Measurements from ENCODE around the gene C16orf96. TPM values are rescaled to one million over a fixed set of nuclear protein-coding genes. Genes with fewer than 3 reads are reported as not detected.

C16orf96 gene
- total and polyA plus RNA-seq, 7 donors: 0.04 to 0.32 (median 0.06) TPM; not detected in 3

- DNase-seq (no peak), ATAC-seq (no peak)
- no peak for TF ChIP-seq CTCF (IDR thresholded peaks at IDR 0.05)
- no peak overlapping the region for H3K27ac ChIP-seq
- H3K4me3 ChIP-seq: no peak overlapping the region
- no peaks in the 10 kb centered on the region for H3K4me1 ChIP-seq
- intact Hi-C loops (cut with DNase I): no loop called here
- 80 to 81% (median 80%) methylated on average over 13 of the region's 13 CpGs for WGBS, 3 donors
- no peaks in the 10 kb centered on the region for H3K9me3 ChIP-seq
- no peaks in the 10 kb centered on the region for H3K36me3 ChIP-seq (ENCODE audit: insufficient read depth in 1 of 2, low read depth in 1 of 2)
- H3K27me3 ChIP-seq (ENCODE audit: insufficient read depth in 3 of 3, low read length in 2 of 3): peaks cover 0 to 2% (median 0%) of the 10 kb centered on the region in 3 donors
Observed at GRCh38 chr16:4578961-4579530, 22.9 kb downstream of the C16orf96 start.

- no peaks in the 10 kb centered on the region for H3K4me1 ChIP-seq
- H3K27ac ChIP-seq: no peak overlapping the region
- TF ChIP-seq CTCF (IDR thresholded peaks at IDR 0.05): no peak
- WGBS, 3 donors: 59 to 66% (median 62%) methylated on average over 6 of the region's 6 CpGs
- H3K4me3 ChIP-seq: no peak overlapping the region
- DNase-seq: no peak
- no peaks in the 10 kb centered on the region for H3K9me3 ChIP-seq
- ATAC-seq: no peak
- no peaks in the 10 kb centered on the region for H3K36me3 ChIP-seq (ENCODE audit: insufficient read depth in 1 of 2, low read depth in 1 of 2)
- peaks cover 0 to 2% (median 0%) of the 10 kb centered on the region in 3 donors for H3K27me3 ChIP-seq (ENCODE audit: insufficient read depth in 3 of 3, low read length in 2 of 3)
- intact Hi-C loops (cut with DNase I): no loop called here
Observed at GRCh38 chr16:4580250-4580649, 24.1 kb downstream of the C16orf96 start.

GRCh38 chr16:4583906-4584305, 27.8 kb downstream of the C16orf96 start:
- no peaks in the 10 kb centered on the region for H3K9me3 ChIP-seq
- no peaks in the 10 kb centered on the region for H3K36me3 ChIP-seq (ENCODE audit: insufficient read depth in 1 of 2, low read depth in 1 of 2)
- H3K4me3 ChIP-seq: no peak overlapping the region
- H3K27ac ChIP-seq: no peak overlapping the region
- no peak for TF ChIP-seq CTCF (IDR thresholded peaks at IDR 0.05)
- H3K4me1 ChIP-seq: no peaks in the 10 kb centered on the region
- ATAC-seq: no peak
- DNase-seq: no peak
- intact Hi-C loops (cut with DNase I): no loop called here
- 80 to 90% (median 85%) methylated on average over 4 of the region's 4 CpGs for WGBS, 3 donors
- H3K27me3 ChIP-seq (ENCODE audit: insufficient read depth in 3 of 3, low read length in 2 of 3): peaks cover 0 to 2% (median 0%) of the 10 kb centered on the region in 3 donors

- intact Hi-C loops (cut with DNase I): no loop called here
- Histone ChIP-seq H3K27ac (no peak overlapping the region), H3K9me3 (no peaks in the 10 kb centered on the region), H3K4me1 (no peaks in the 10 kb centered on the region), H3K27me3 (ENCODE audit: insufficient read depth in 3 of 3, low read length in 2 of 3) (no peaks in the 10 kb centered on the region), H3K4me3 (no peak overlapping the region), H3K36me3 (ENCODE audit: insufficient read depth in 1 of 2, low read depth in 1 of 2) (no peaks in the 10 kb centered on the region)
- TF ChIP-seq CTCF (IDR thresholded peaks at IDR 0.05): no peak
- DNase-seq (no peak), ATAC-seq (no peak)
- WGBS, 3 donors: 25 to 29% (median 28%) methylated on average over 7 of the region's 7 CpGs
Observed at GRCh38 chr16:4586291-4586690, 30.2 kb downstream of the C16orf96 start.

- no peak for ATAC-seq
Observed at GRCh38 chr16:4588386-4588785, 32.2 kb downstream of the C16orf96 start.

More at GRCh38 chr16:4588386-4588785, 32.2 kb downstream of the C16orf96 start:
- Histone ChIP-seq H3K36me3 (ENCODE audit: insufficient read depth in 1 of 2, low read depth in 1 of 2) (no peaks in the 10 kb centered on the region), H3K27ac (no peak overlapping the region), H3K4me3 (no peak overlapping the region), H3K4me1 (no peaks in the 10 kb centered on the region), H3K27me3 (ENCODE audit: insufficient read depth in 3 of 3, low read length in 2 of 3) (no peaks in the 10 kb centered on the region), H3K9me3 (no peaks in the 10 kb centered on the region)
- WGBS, 3 donors: 78 to 88% (median 86%) methylated on average over 2 of the region's 2 CpGs
- TF ChIP-seq CTCF (IDR thresholded peaks at IDR 0.05): no peak
- no peak for DNase-seq
- intact Hi-C loops (cut with DNase I): no loop called here

All from psoas muscle (tissue), 8 donors.